Sigmoid colon (tissue), 7 donors: ENCODE data around the gene SLIT1. TPM values are rescaled to one million over a fixed set of nuclear protein-coding genes. Genes with fewer than 3 reads are reported as not detected.

Experiments used
- DNase-seq: peaks from one replicate; pipeline ENCODE4 v3.0.0-alpha.2; 2019
- H3K27ac ChIP-seq, 4 donors: fragments of 200-600 bp; sonication (generic); one replicate each; pipeline ENCODE4 v1.5.1; 2016 to 2019; ENCODE audit warnings: mild to moderate bottlenecking in 1 of 4
- H3K27me3 ChIP-seq, 3 donors: fragments of 200-600 bp; sonication (generic); one replicate each; pipeline ENCODE4 v1.5.1; 2019; ENCODE audit warnings: mild to moderate bottlenecking in 1 of 3
- H3K36me3 ChIP-seq, 4 donors: fragments of 200-600 bp; sonication (generic); one replicate each; pipeline ENCODE4 v1.5.1; 2016 to 2019
- H3K4me1 ChIP-seq, 4 donors: fragments of 200-600 bp; sonication (generic); one replicate each; pipeline ENCODE4 v1.5.1; 2017 to 2019
- H3K4me3 ChIP-seq, 4 donors: fragments of 200-600 bp; sonication (generic); one replicate each; pipeline ENCODE4 v1.5.1; 2017 to 2019; ENCODE audit warnings: mild to moderate bottlenecking in 2 of 4, moderate library complexity in 1 of 4
- H3K9me3 ChIP-seq, 4 donors: fragments of 200-600 bp in 3 of 4; sonication (generic) in 3 of 4; one replicate each; pipeline versions ENCODE4 v1.5.1 to v1.6.1; 2013 to 2019
- CTCF ChIP-seq, 4 experiments: fragments of 450-650 bp in 3 of 4; fragments of 200-600 bp in 1 of 4; IDR thresholded peaks; one replicate each; pipeline ENCODE4 v1.5.1; 2016 to 2019; ENCODE audit warnings: antibody characterized with exemption in 4 of 4, mild to moderate bottlenecking in 3 of 4, moderate library complexity in 2 of 4
- EP300 ChIP-seq, 4 donors: sonication (generic); formaldehyde crosslinking; IDR thresholded peaks; one replicate each; pipeline ENCODE4 v1.6.1; 2017; ENCODE audit warnings: antibody characterized with exemption in 4 of 4
- POLR2A ChIP-seq, 2 donors: fragments of 450-650 bp; IDR thresholded peaks; one replicate each; pipeline ENCODE4 v1.6.1; 2016; ENCODE audit warnings: antibody characterized with exemption in 2 of 2, mild to moderate bottlenecking in 2 of 2, moderate library complexity in 2 of 2
- POLR2AphosphoS5 ChIP-seq, 4 donors: sonication (generic); formaldehyde crosslinking; IDR thresholded peaks; one replicate each; pipeline ENCODE4 v1.6.1; 2017; ENCODE audit warnings: antibody characterized with exemption in 4 of 4
- WGBS, 2 donors: extraction: QIAGEN DNeasy Blood & Tissue Kit; methylation state at CpG; one replicate each; pipeline ENCODE4 v1.1.7; 2013; 5-methylcytosine and 5-hydroxymethylcytosine counted together
- intact Hi-C: fragments of 100-400 bp; cut with DNase I; formaldehyde crosslinking; loops from one replicate; pipeline ENCODE4 v1.15.1; 2023
- polyA plus RNA-seq, 3 donors: library from polyadenylated mRNA; stranded (reverse); fragments of 200-250 nt; gene quantifications; one replicate each; pipeline ENCODE4 v1.2.3, GENCODE V29; 2013
- total RNA-seq, 4 donors: library from RNA; depleted of rRNA; stranded (reverse); fragments of >200 nt; gene quantifications; one replicate each; pipeline ENCODE4 v1.1.0, GENCODE V29; 2016
- donor health status: healthy with polysubstance abuse.
- donor health status: Bipolar disorder and iron deficiency.
- donor health status: healthy.

The SLIT1 gene
- total and polyA plus RNA-seq, 7 donors, result under 0.01 to 1.4 (median 0.58) TPM; not detected in 1

- DNase-seq, result no peak
- TF ChIP-seq POLR2A (IDR thresholded peaks at IDR 0.05) (no peak), POLR2AphosphoS5 (IDR thresholded peaks at IDR 0.05) (no peak), CTCF (IDR thresholded peaks at IDR 0.05) (no peak), EP300 (IDR thresholded peaks at IDR 0.05) (no peak)
- peaks cover 0 to 1% (median 0%) of the 10 kb centered on the region in 4 donors for H3K9me3 ChIP-seq
- H3K4me1 ChIP-seq, result no peaks in the 10 kb centered on the region
- intact Hi-C loops, result no loop called here
- H3K4me3 ChIP-seq, result no peak overlapping the region
- no peak overlapping the region for H3K27ac ChIP-seq
- H3K36me3 ChIP-seq, result no peaks in the 10 kb centered on the region
- no peaks in the 10 kb centered on the region for H3K27me3 ChIP-seq
These were observed 174.4 kb downstream of the SLIT1 start for GRCh38 chr10:97011397-97011796.

DNA sequence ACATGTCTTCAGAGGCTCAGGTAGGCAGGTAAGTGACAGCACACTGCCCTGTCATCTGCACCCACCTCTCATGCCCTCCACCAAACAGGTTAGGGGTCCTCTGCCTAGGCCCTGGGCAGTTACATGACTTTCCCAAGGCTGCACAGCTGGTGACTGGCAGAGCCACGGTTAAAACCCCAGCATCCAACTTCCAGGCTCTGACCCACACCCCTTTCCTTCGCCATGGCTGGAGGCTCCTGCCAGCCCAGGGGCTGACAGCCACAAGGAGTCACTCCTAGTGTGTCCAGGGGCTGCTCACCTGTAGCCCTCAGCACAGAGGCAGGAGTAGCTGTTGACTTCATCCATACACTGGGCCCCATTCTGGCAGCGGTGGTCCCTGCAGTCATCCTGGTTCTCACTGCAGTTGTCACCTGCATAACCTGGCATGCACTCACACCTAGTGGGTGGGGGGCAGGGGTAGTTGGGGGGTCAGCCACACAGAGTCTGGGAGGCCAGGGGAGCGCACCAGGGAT is 175.0 kb downstream of the SLIT1 start:
- Histone ChIP-seq H3K27me3 (no peaks in the 10 kb centered on the region), H3K9me3 (peaks cover 0 to 1% (median 0%) of the 10 kb centered on the region in 4 donors), H3K4me1 (no peaks in the 10 kb centered on the region), H3K4me3 (no peak overlapping the region), H3K27ac (no peak overlapping the region), H3K36me3 (no peaks in the 10 kb centered on the region)
- 88 to 90% methylated on average over 4 of the region's 4 CpGs for WGBS, 2 donors
- TF ChIP-seq POLR2A (IDR thresholded peaks at IDR 0.05) (no peak), CTCF (IDR thresholded peaks at IDR 0.05) (no peak), EP300 (IDR thresholded peaks at IDR 0.05) (no peak), POLR2AphosphoS5 (IDR thresholded peaks at IDR 0.05) (no peak)
- no peak for DNase-seq
- intact Hi-C loops, result no loop called here

- no peaks in the 10 kb centered on the region for H3K27me3 ChIP-seq
These were observed 178.3 kb downstream of the SLIT1 start for GRCh38 chr10:97007417-97007816.

DNA sequence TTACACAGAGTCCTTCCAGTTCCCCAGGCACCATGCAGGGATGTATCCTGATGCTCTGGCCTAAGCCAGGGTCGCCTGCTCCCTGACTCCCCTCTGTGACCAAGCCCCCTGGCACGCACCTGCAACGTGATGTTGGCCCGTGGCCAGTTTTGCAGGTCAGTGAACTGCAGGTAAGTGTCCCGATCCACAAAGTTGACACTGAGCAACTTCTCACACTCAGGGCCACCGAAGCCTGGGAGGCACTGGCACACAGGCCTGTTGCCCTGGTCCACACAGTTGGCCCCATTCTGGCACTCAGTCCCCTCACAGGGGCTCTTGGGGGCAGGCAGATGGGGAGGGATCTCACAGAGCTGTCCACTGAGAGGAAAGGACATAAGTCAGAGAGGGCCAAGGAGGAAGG is 179.4 kb downstream of the SLIT1 start:
- Histone ChIP-seq H3K36me3 (no peaks in the 10 kb centered on the region), H3K27me3 (no peaks in the 10 kb centered on the region), H3K4me3 (no peak overlapping the region), H3K4me1 (no peaks in the 10 kb centered on the region), H3K27ac (no peak overlapping the region), H3K9me3 (peaks cover 0 to 1% (median 0%) of the 10 kb centered on the region in 4 donors)
- WGBS, 2 donors, result 77 to 88% methylated on average over 6 of the region's 6 CpGs
- intact Hi-C loops, result no loop called here
- no peak for TF ChIP-seq EP300 (IDR thresholded peaks at IDR 0.05)
- no peak for TF ChIP-seq POLR2AphosphoS5 (IDR thresholded peaks at IDR 0.05)
- TF ChIP-seq POLR2A (IDR thresholded peaks at IDR 0.05), result no peak
- no peak for DNase-seq

More at GRCh38 chr10:97007417-97007816, 178.3 kb downstream of the SLIT1 start:
- Histone ChIP-seq H3K36me3 (no peaks in the 10 kb centered on the region), H3K4me3 (no peak overlapping the region), H3K9me3 (peaks cover 0 to 1% (median 0%) of the 10 kb centered on the region in 4 donors), H3K4me1 (no peaks in the 10 kb centered on the region), H3K27ac (no peak overlapping the region)
- TF ChIP-seq POLR2A (IDR thresholded peaks at IDR 0.05) (no peak), CTCF (IDR thresholded peaks at IDR 0.05) (no peak)
- no peak for DNase-seq
- intact Hi-C loops, result no loop called here
- 44 to 95% methylated on average over 1 of the region's 1 CpG for WGBS, 2 donors

DNA sequence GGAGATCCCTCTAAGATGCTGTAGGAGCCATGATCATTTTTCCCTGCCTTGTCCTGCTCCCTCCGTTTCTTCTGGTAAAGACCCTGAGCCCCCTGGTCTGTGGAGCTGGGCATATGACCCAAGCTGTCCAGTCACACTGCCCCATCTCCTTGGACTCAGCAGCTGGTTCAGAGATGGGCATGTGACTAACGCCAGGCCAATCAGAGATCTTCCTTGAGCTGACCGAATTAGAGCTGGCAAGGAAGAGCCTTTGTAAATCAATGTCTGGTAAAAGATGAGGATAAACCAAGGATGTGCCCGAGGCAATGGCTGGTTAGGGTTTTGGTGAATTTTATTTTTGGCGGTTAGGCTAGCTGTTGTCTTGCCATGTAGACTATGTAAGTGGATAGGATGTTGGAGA is 180.4 kb downstream of the SLIT1 start:
- WGBS, 2 donors, result 85 to 90% methylated on average over 5 of the region's 5 CpGs
- no peak overlapping the region for H3K27ac ChIP-seq
- intact Hi-C loops, result no loop called here
- no peak for TF ChIP-seq CTCF (IDR thresholded peaks at IDR 0.05)
- TF ChIP-seq POLR2AphosphoS5 (IDR thresholded peaks at IDR 0.05), result no peak
- no peak for TF ChIP-seq POLR2A (IDR thresholded peaks at IDR 0.05)
- no peak for TF ChIP-seq EP300 (IDR thresholded peaks at IDR 0.05)
- no peaks in the 10 kb centered on the region for H3K36me3 ChIP-seq
- peaks cover 0 to 1% (median 0%) of the 10 kb centered on the region in 4 donors for H3K9me3 ChIP-seq
- no peaks in the 10 kb centered on the region for H3K27me3 ChIP-seq
- no peak overlapping the region for H3K4me3 ChIP-seq
- no peaks in the 10 kb centered on the region for H3K4me1 ChIP-seq
- no peak for DNase-seq
